CD4-positive, alpha-beta T cell treated with Interleukin-12 subunit alpha and Interleukin-12 subunit beta, for 1 hour (primary cell): Measurements from ENCODE around the gene NOM1.
"Not testable (repeated sequence)": the region's sequence is repeated elsewhere in the genome, so short reads cannot be mapped to it uniquely, and the experiment has no call there.

Experiments used
- DNase-seq: peaks from one replicate; pipeline ENCODE4 v3.0.0-alpha.2; 2020

The NOM1 gene

GRCh38 chr7:156940421-156941122, 8.9 kb upstream of the NOM1 start:
- no peak for DNase-seq

DNA sequence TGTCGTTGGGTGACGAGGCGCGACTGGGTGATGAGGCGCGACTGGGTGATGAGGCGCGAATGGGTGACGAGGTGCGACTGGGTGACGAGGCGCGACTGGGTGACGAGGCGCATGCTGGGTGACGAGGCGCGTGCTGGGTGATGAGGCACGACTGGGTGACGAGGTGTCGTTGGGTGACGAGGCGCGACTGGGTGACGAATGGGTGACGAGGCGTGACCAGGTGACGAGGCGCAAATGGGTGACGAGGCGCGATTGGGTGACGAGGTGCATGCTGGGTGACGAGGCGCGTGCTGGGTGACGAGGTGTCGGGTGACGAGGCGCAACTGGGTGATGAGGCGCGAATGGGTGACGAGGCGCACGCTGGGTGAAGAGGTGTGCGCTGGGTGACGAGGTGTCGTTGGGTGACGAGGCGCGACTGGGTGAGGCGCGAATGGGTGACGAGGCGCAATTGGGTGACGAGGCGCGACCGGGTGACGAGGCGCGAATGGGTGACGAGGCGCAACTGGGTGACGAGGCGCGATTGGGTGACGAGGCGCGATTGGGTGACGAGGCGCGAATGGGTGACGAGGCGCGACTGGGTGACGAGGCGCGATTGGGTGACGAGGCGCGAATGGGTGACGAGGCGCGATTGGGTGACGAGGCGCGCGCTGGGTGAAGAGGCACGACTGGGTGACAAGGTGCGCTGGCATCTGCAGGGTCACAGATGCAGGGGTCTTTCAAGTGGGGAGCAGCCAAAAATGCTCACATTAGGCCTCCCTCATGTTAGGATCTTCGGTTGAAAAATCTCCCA, 7.9 kb upstream of the NOM1 start:
- no peak for DNase-seq

GRCh38 chr7:156942708-156943090, 6.8 kb upstream of the NOM1 start:
- DNase-seq: no peak

GRCh38 chr7:156943091-156944041, 6.1 kb upstream of the NOM1 start:
- no peak for DNase-seq

DNA sequence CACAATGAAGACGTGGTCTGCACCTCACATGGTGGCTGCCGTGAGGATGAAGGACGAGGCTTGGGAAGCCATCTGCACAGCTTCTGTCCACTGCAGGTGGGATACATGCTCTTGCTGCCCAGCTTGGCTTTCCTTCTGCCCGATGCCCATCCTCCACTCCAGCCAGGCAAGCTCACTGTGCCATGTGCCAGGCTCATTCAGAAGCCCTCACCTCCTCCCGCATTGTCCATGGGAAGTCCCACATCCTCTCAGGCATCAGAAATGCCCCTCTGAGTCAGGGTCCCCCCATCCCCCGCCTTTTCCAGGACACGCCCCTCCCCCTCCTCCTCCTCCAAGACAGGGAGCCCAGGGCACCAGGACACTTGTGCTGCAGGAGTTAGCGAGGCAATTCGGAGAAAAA, 4.6 kb upstream of the NOM1 start:
- DNase-seq: no peak

GRCh38 chr7:156947120-156947843, 2.2 kb upstream of the NOM1 start:
- no peak for DNase-seq

- DNase-seq: no peak
Observed at GRCh38 chr7:156948361-156948760, 1.2 kb upstream of the NOM1 start.

GRCh38 chr7:156950381-156950858, 908 bp downstream of the NOM1 start:
- DNase-seq: no peak

- not testable (repeated sequence) for DNase-seq
Observed at GRCh38 chr7:156953215-156953614, 3.7 kb downstream of the NOM1 start.

- no peak for DNase-seq
Observed at GRCh38 chr7:156954941-156955340, 5.4 kb downstream of the NOM1 start.

DNA sequence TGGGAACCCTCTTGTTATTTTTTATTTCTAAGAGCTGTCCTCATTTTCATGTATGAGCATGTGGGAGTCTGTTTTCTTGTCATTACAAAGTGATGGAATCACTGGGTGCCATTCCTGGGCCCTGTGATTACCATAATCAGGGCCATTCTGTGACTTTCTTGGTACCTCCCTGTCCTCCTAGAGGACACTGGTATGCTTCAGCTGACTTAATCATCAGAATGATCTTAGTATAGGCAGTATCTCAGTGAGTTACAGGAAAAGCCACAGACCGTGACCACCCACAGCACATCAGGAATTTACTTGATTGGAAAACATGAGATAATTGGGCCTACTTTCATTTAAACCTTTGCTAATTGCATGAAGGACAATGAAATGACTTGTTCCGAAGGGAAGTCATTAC, 7.2 kb downstream of the NOM1 start:
- DNase-seq: no peak

- no peak for DNase-seq
Observed at GRCh38 chr7:156962145-156962544, 12.6 kb downstream of the NOM1 start.

GRCh38 chr7:156962897-156963296, 13.4 kb downstream of the NOM1 start:
- DNase-seq: no peak

- DNase-seq: no peak
Observed at GRCh38 chr7:156963472-156963871, 14.0 kb downstream of the NOM1 start.

DNA sequence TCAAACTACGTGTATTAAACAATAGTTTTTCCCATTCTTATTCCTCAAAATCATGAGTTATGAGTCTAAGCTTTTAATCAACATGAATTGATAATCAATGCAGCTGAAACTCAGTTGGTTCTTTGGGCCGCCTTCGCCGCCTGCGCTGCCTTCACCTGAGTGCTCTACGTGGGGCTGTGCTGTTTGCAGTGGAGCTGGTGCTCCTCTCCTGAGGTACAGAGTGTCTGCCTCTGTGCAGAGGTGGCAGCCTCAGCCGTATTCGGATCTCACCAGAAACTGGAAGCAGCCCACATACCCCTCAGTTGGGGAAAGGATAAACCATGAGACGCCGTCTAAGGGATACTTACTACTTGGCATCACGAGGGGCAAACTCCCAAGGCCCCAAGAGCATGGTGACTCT, 15.5 kb downstream of the NOM1 start:
- no peak for DNase-seq

- no peak for DNase-seq
Observed at GRCh38 chr7:156966387-156966786, 16.9 kb downstream of the NOM1 start.

- DNase-seq: no peak
Observed at GRCh38 chr7:156968183-156968582, 18.7 kb downstream of the NOM1 start.

- DNase-seq: peak; percentile 12
Observed at GRCh38 chr7:156969972-156970420, 20.5 kb downstream of the NOM1 start.

DNA sequence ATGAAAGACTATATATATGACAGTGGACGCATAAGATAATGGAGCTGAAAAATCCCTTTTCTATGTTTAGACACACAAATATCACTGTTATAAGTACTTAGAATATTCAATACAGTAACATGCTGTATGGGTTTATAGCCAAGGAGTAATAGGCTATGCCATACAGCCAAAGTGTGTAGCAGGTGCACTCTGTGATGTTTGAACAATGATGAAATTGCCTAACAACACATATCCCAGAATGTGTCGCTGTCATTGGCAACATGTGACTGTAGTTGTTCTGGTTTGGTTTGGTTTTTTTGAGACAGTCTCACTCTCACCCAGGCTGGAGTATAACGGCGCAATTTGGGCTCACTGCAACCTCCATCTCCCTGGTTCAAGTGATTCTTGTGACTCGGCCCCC, 26.1 kb downstream of the NOM1 start:
- no peak for DNase-seq

GRCh38 chr7:156979007-156979606, 29.6 kb downstream of the NOM1 start:
- DNase-seq: no peak

GRCh38 chr7:156979711-156980110, 30.2 kb downstream of the NOM1 start:
- no peak for DNase-seq
